ENCODE measurements around the gene S100A5.

- TF ChIP-seq EZH2phosphoT487 (IDR thresholded peaks at IDR 0.05; ENCODE audit: insufficient read depth, low read depth): no peak
- no peak for TF ChIP-seq EZH2 (IDR thresholded peaks at IDR 0.05; ENCODE audit: insufficient read depth, poor library complexity, severe bottlenecking)
These were observed 45.6 kb upstream of the S100A5 start for GRCh38 chr1:153586347-153586746.

Measured in GM23248 (cell line).